ENCODE data around the gene EN2. TPM values are rescaled to one million over a fixed set of nuclear protein-coding genes. Genes with fewer than 3 reads are reported as not detected.

EN2 gene
- total RNA-seq, 4 donors from 2014 or later, result 0.06 TPM; not detected in 3

GRCh38 chr7:155422599-155423336, 35.2 kb upstream of the EN2 start:
- peaks cover 0 to 89% (median 0%) of the 10 kb centered on the region in 4 donors for H3K27me3 ChIP-seq
- intact Hi-C loops (cut with DNase I), result no loop called here
- no peak overlapping the region for H3K4me3 ChIP-seq
- no peak overlapping the region for H3K27ac ChIP-seq (replicated peaks in 1 of 4)
- H3K4me1 ChIP-seq, result no peaks in the 10 kb centered on the region
- 68% methylated on average over 14 of the region's 19 CpGs for WGBS
- DNase-seq (ENCODE audit: extremely low spot score), result no peak
- H3K36me3 ChIP-seq, result no peaks in the 10 kb centered on the region
- TF ChIP-seq CTCF (IDR thresholded peaks at IDR 0.05), result no peak
- no peak for TF ChIP-seq POLR2AphosphoS5 (IDR thresholded peaks at IDR 0.05)
- TF ChIP-seq EP300 (IDR thresholded peaks at IDR 0.05), result no peak
- TF ChIP-seq POLR2A (IDR thresholded peaks at IDR 0.05; ENCODE audit: low read depth), result no peak
- no peaks in the 10 kb centered on the region for H3K9me3 ChIP-seq

- DNase-seq (ENCODE audit: extremely low spot score), result no peak
- intact Hi-C loops (cut with DNase I), result no loop called here
- H3K27ac ChIP-seq (replicated peaks in 1 of 4), result no peak overlapping the region
- TF ChIP-seq POLR2A (IDR thresholded peaks at IDR 0.05; ENCODE audit: low read depth), result no peak
- no peak for TF ChIP-seq EP300 (IDR thresholded peaks at IDR 0.05)
- no peak for TF ChIP-seq POLR2AphosphoS5 (IDR thresholded peaks at IDR 0.05)
- TF ChIP-seq CTCF (IDR thresholded peaks at IDR 0.05), result no peak
- H3K9me3 ChIP-seq, result peaks cover 0 to under 1% (median 0%) of the 10 kb centered on the region in 4 donors
- H3K36me3 ChIP-seq, result no peaks in the 10 kb centered on the region
- no peak overlapping the region for H3K4me3 ChIP-seq
- peaks cover 0 to 89% (median 0%) of the 10 kb centered on the region in 4 donors for H3K27me3 ChIP-seq
- WGBS, result 74% methylated on average over 23 of the region's 24 CpGs
- H3K4me1 ChIP-seq, result no peaks in the 10 kb centered on the region
Observed at GRCh38 chr7:155423337-155424285, 34.3 kb upstream of the EN2 start.

- Histone ChIP-seq H3K36me3 (no peaks in the 10 kb centered on the region), H3K9me3 (peaks cover 0 to 7% (median 2%) of the 10 kb centered on the region in 4 donors), H3K4me3 (no peak overlapping the region), H3K4me1 (no peaks in the 10 kb centered on the region), H3K27ac (replicated peaks in 1 of 4) (no peak overlapping the region), H3K27me3 (peaks cover 0 to 91% (median 0%) of the 10 kb centered on the region in 4 donors)
- TF ChIP-seq EP300 (IDR thresholded peaks at IDR 0.05) (no peak), CTCF (IDR thresholded peaks at IDR 0.05) (no peak), POLR2A (IDR thresholded peaks at IDR 0.05; ENCODE audit: low read depth) (no peak), POLR2AphosphoS5 (IDR thresholded peaks at IDR 0.05) (no peak)
- intact Hi-C loops (cut with DNase I), result no loop called here
- WGBS, result 76% methylated on average over 15 of the region's 22 CpGs
- no peak for DNase-seq (ENCODE audit: extremely low spot score)
Observed at GRCh38 chr7:155424301-155425010, 33.5 kb upstream of the EN2 start.

GRCh38 chr7:155425011-155425340, 33.0 kb upstream of the EN2 start:
- H3K27me3 ChIP-seq, result peaks cover 0 to 92% (median 0%) of the 10 kb centered on the region in 4 donors
- intact Hi-C loops (cut with DNase I), result no loop called here
- WGBS, result 65% methylated on average over 6 of the region's 7 CpGs

More at GRCh38 chr7:155425011-155425340, 33.0 kb upstream of the EN2 start:
- Histone ChIP-seq H3K36me3 (no peaks in the 10 kb centered on the region), H3K4me3 (no peak overlapping the region), H3K27ac (replicated peaks in 1 of 4) (no peak overlapping the region), H3K4me1 (no peaks in the 10 kb centered on the region), H3K9me3 (peaks cover 0 to 9% (median 2%) of the 10 kb centered on the region in 4 donors)
- TF ChIP-seq CTCF (IDR thresholded peaks at IDR 0.05), result no peak
- no peak for TF ChIP-seq POLR2A (IDR thresholded peaks at IDR 0.05; ENCODE audit: low read depth)
- TF ChIP-seq EP300 (IDR thresholded peaks at IDR 0.05), result no peak
- no peak for TF ChIP-seq POLR2AphosphoS5 (IDR thresholded peaks at IDR 0.05)
- no peak for DNase-seq (ENCODE audit: extremely low spot score)
